Stomach smooth muscle (tissue), 2 donors: Measurements from ENCODE around the gene MAML2.

Experiments
- H3K27ac ChIP-seq: one replicate; pipeline ENCODE4 v1.7.0; 2013; ENCODE audit warnings: mild to moderate bottlenecking, low read length, inconsistent platforms
- H3K27me3 ChIP-seq, 2 donors: one replicate each; pipeline ENCODE4 v1.7.0; 2013; ENCODE audit warnings: low read length in 2 of 2; ENCODE audit not compliant: insufficient read depth in 2 of 2, control insufficient read depth in 1 of 2
- H3K36me3 ChIP-seq, 2 donors: one replicate each; pipeline ENCODE4 v1.7.0; 2013; ENCODE audit warnings: low read length in 2 of 2; ENCODE audit not compliant: control insufficient read depth in 2 of 2, insufficient read depth in 2 of 2
- H3K4me1 ChIP-seq: one replicate; pipeline ENCODE4 v1.7.0; 2013; ENCODE audit warnings: low read length; ENCODE audit not compliant: control insufficient read depth, insufficient read depth
- H3K4me3 ChIP-seq, 2 donors: one replicate each; pipeline ENCODE4 v1.7.0; 2013; ENCODE audit warnings: low read length in 2 of 2
- H3K9ac ChIP-seq, 2 donors: one replicate each; pipeline ENCODE4 v1.7.0; 2013; ENCODE audit warnings: low read length in 2 of 2, mild to moderate bottlenecking in 1 of 2
- H3K9me3 ChIP-seq, 2 donors: one replicate each; pipeline ENCODE4 v1.7.0; 2013; ENCODE audit warnings: low read length in 2 of 2; ENCODE audit not compliant: control insufficient read depth in 2 of 2
- donor health status: healthy.
- donor health status: Pancreatic carcinoma.

MAML2 gene

DNA sequence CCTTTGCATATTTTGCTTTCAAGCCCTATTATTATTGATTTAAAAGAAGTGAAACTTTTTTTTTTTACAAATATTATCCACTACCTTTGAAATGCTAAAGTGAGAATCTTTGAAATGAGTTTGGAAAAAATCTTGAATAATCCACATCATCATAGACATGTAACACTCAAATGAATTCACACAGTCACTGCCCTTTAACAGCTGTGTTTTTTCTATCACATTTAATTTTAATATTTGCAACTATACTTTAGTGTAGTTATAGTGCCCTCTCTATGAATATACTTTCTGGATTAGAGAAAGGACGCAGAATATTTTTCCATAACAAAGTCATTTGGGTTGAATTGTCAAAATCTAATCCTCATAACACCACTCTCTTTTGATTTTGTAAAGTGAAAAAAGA, 381.2 kb downstream of the MAML2 start:
- Histone ChIP-seq H3K27me3 (no peaks in the 10 kb centered on the region), H3K36me3 (no peaks in the 10 kb centered on the region), H3K9me3 (no peaks in the 10 kb centered on the region), H3K9ac (no peak overlapping the region), H3K27ac (no peak overlapping the region), H3K4me1 (no peaks in the 10 kb centered on the region), H3K4me3 (no peak overlapping the region)

- H3K9me3 ChIP-seq, result no peaks in the 10 kb centered on the region
- no peaks in the 10 kb centered on the region for H3K27me3 ChIP-seq
- H3K36me3 ChIP-seq, result no peaks in the 10 kb centered on the region
- no peak overlapping the region for H3K4me3 ChIP-seq
- H3K4me1 ChIP-seq, result no peaks in the 10 kb centered on the region
- no peak overlapping the region for H3K9ac ChIP-seq
- H3K27ac ChIP-seq, result no peak overlapping the region
Measured at GRCh38 chr11:95950905-95951304, 392.1 kb downstream of the MAML2 start.

DNA sequence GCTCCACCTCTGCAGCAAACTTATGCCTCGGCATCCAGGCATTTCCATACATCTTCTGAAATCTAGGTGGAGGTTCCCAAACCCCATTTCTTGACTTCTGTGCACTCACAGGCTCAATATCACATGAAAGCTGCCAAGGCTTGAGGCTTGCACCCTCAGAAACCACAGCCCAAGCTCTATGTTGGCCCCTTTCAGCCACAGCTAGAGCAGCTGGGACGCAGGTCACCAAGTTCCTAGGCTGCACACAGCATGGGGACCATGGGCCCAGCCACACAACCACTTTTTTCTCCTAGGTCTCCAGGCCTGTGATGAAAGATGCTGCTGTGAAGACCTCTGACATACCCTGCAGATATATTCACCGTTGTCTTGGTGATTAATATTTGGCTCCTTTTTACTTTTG, 394.4 kb downstream of the MAML2 start:
- no peaks in the 10 kb centered on the region for H3K9me3 ChIP-seq
- no peaks in the 10 kb centered on the region for H3K27me3 ChIP-seq
- no peak overlapping the region for H3K27ac ChIP-seq
- H3K9ac ChIP-seq, result no peak overlapping the region
- no peaks in the 10 kb centered on the region for H3K36me3 ChIP-seq
- no peaks in the 10 kb centered on the region for H3K4me1 ChIP-seq
- no peak overlapping the region for H3K4me3 ChIP-seq

GRCh38 chr11:95944623-95945022, 398.4 kb downstream of the MAML2 start:
- no peaks in the 10 kb centered on the region for H3K4me1 ChIP-seq
- H3K9ac ChIP-seq, result no peak overlapping the region
- H3K27ac ChIP-seq, result no peak overlapping the region
- H3K9me3 ChIP-seq, result no peaks in the 10 kb centered on the region
- no peaks in the 10 kb centered on the region for H3K36me3 ChIP-seq
- no peaks in the 10 kb centered on the region for H3K27me3 ChIP-seq
- H3K4me3 ChIP-seq, result no peak overlapping the region

DNA sequence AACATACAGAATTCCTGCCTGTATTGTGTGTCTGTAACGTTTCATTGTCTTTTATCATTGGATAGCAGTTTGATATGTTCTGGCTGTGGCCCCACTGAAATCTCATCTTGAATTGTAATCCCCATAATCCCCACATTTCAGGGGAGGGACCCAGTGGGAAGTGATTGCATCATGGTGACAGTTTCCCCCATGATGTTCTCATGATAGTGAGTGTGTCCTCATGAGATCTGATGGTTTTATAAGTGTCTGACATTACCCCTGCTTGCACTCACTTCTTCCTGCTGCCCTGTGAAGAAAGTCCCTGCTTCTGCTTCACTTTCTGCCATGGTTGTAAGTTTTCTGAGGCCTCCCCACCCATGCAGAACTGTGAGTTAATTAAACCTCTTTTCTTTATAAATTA, 399.4 kb downstream of the MAML2 start:
- H3K27ac ChIP-seq, result no peak overlapping the region
- H3K9ac ChIP-seq, result no peak overlapping the region
- no peaks in the 10 kb centered on the region for H3K27me3 ChIP-seq
- H3K4me3 ChIP-seq, result no peak overlapping the region
- H3K36me3 ChIP-seq, result no peaks in the 10 kb centered on the region
- H3K4me1 ChIP-seq, result no peaks in the 10 kb centered on the region
- H3K9me3 ChIP-seq, result no peaks in the 10 kb centered on the region

GRCh38 chr11:95939091-95939490, 403.9 kb downstream of the MAML2 start:
- Histone ChIP-seq H3K4me1 (no peaks in the 10 kb centered on the region), H3K9ac (no peak overlapping the region), H3K4me3 (no peak overlapping the region), H3K27ac (no peak overlapping the region), H3K36me3 (no peaks in the 10 kb centered on the region), H3K9me3 (peaks cover 0 to 2% of the 10 kb centered on the region in 2 donors), H3K27me3 (no peaks in the 10 kb centered on the region)

DNA sequence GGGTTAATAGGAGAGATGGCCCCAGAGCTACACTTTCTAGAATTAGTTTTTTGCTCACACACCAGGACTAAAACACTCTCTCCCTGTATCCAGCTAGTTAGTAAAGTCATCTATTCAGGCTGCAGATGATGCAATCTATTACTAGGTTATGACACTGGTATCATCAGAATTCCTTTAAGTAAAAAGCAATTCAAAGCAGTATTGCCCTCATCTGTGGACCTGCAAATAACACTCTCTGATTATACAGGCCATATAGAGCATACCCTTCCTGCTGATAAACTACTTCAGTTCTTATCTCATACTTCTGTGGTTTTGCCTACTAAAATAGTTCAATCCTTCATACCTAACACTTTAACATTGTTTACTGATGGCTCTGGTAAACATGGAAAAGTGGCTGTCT, 405.6 kb downstream of the MAML2 start:
- peaks cover 0 to 2% of the 10 kb centered on the region in 2 donors for H3K9me3 ChIP-seq
- no peaks in the 10 kb centered on the region for H3K4me1 ChIP-seq
- no peak overlapping the region for H3K27ac ChIP-seq
- no peak overlapping the region for H3K4me3 ChIP-seq
- H3K27me3 ChIP-seq, result no peaks in the 10 kb centered on the region
- no peak overlapping the region for H3K9ac ChIP-seq
- H3K36me3 ChIP-seq, result no peaks in the 10 kb centered on the region

DNA sequence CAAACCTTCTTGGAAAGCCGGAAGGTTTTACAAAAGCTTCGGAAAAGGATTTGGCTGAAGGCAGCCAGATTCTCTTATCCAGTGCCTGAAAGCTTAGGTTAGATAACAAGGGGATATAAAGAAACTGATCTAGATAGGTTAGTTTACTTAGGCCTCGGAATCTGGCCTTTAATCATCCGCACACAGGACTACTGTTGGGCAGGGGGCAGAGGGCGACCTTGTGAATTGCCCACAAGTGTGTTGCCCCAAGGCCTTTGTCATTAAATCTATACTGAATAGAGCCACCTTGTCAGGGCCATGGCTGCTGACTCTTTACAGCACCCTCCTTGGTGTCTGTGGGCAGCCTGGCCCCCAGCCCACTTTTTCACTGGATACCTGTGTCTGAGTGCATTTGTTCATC, 409.4 kb downstream of the MAML2 start:
- H3K9ac ChIP-seq, result no peak overlapping the region
- no peaks in the 10 kb centered on the region for H3K36me3 ChIP-seq
- H3K9me3 ChIP-seq, result peaks cover 0 to 2% of the 10 kb centered on the region in 2 donors
- H3K4me3 ChIP-seq, result no peak overlapping the region
- no peaks in the 10 kb centered on the region for H3K27me3 ChIP-seq
- H3K4me1 ChIP-seq, result no peaks in the 10 kb centered on the region
- no peak overlapping the region for H3K27ac ChIP-seq

- Histone ChIP-seq H3K9ac (no peak overlapping the region), H3K9me3 (peaks cover 0 to 2% of the 10 kb centered on the region in 2 donors), H3K27ac (no peak overlapping the region), H3K4me1 (no peaks in the 10 kb centered on the region), H3K36me3 (no peaks in the 10 kb centered on the region), H3K4me3 (no peak overlapping the region), H3K27me3 (no peaks in the 10 kb centered on the region)
Measured at GRCh38 chr11:95931916-95932315, 411.1 kb downstream of the MAML2 start.

DNA sequence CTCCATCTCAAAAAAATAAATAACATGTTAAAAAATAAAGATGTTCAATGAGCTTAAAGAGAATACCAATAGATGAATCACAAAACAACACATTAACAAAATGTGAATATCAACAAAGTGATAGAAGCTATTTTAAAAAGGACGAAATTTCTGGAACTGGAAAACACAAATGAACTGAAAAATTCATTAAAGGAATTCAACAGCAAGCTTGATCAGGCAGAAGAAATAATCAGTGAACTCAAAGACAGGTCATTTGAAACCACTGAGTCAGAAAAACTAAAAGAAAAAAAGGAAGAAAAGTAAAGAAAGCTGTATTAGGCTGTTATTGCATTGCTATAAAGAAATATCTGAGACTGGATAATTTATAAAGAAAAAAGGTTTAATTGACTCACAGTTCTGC, 412.0 kb downstream of the MAML2 start:
- Histone ChIP-seq H3K4me1 (no peaks in the 10 kb centered on the region), H3K9ac (no peak overlapping the region), H3K27me3 (no peaks in the 10 kb centered on the region), H3K36me3 (no peaks in the 10 kb centered on the region), H3K27ac (no peak overlapping the region), H3K9me3 (no peaks in the 10 kb centered on the region), H3K4me3 (no peak overlapping the region)

- Histone ChIP-seq H3K4me1 (no peaks in the 10 kb centered on the region), H3K36me3 (no peaks in the 10 kb centered on the region), H3K9ac (no peak overlapping the region), H3K27me3 (no peaks in the 10 kb centered on the region), H3K27ac (no peak overlapping the region), H3K4me3 (no peak overlapping the region), H3K9me3 (no peaks in the 10 kb centered on the region)
Measured at GRCh38 chr11:95926726-95927125, 416.3 kb downstream of the MAML2 start.
